ENCODE data around the gene CUBN.

Gene CUBN

DNA sequence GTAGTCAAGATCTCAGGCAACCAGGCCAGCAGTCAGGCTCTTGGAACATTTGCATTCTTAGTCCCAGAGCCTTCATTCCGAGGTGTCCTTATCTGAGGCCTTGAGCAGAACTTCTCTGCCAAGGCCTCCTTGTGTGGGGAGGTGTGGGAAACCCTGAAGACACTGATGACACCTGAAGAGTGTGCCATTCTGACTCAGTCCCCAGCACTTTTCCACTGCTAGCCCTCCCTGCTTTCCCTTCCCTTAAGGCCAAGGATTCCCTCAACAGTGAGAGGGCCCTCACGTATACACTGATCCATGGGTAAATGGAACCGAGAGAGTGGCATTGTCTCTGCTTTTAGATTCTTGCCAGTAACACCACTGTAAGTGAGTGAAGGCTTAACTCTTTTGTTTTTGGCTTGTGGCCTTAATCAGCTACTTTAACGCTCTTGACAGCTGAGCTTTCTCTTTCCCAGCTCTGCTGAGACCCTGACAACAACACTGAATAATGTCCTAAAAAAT, 41.6 kb upstream of the CUBN start:
- no peak for TF ChIP-seq ZFX (IDR thresholded peaks at IDR 0.05; ENCODE audit: borderline replicate concordance)
- TF ChIP-seq, protein P1, sequence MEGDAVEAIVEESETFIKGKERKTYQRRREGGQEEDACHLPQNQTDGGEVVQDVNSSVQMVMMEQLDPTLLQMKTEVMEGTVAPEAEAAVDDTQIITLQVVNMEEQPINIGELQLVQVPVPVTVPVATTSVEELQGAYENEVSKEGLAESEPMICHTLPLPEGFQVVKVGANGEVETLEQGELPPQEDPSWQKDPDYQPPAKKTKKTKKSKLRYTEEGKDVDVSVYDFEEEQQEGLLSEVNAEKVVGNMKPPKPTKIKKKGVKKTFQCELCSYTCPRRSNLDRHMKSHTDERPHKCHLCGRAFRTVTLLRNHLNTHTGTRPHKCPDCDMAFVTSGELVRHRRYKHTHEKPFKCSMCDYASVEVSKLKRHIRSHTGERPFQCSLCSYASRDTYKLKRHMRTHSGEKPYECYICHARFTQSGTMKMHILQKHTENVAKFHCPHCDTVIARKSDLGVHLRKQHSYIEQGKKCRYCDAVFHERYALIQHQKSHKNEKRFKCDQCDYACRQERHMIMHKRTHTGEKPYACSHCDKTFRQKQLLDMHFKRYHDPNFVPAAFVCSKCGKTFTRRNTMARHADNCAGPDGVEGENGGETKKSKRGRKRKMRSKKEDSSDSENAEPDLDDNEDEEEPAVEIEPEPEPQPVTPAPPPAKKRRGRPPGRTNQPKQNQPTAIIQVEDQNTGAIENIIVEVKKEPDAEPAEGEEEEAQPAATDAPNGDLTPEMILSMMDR (IDR thresholded peaks at IDR 0.05), result no peak
- no peak overlapping the region for H3K27ac ChIP-seq

DNA sequence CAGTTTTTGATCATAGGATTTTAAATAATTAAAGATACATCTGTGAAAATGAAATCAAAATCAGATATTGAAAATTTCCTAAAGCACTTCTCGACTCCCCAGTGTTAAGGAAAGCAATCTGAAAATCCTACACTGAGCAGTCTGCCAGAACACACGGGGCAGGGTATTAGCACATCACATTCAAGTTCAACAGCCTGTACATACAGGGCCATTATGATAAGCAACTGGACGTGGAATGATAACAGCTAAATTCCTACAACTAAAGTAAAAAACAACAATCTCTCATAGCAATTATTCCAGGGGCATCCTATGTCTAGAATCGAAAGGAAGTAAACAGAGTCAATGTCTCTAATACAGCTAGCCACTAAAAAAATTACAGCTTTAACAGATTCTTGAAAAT, 40.2 kb upstream of the CUBN start:
- no peak overlapping the region for H3K27ac ChIP-seq
- TF ChIP-seq ZFX (IDR thresholded peaks at IDR 0.05; ENCODE audit: borderline replicate concordance), result no peak
- TF ChIP-seq, protein P1 (IDR thresholded peaks at IDR 0.05), result no peak

DNA sequence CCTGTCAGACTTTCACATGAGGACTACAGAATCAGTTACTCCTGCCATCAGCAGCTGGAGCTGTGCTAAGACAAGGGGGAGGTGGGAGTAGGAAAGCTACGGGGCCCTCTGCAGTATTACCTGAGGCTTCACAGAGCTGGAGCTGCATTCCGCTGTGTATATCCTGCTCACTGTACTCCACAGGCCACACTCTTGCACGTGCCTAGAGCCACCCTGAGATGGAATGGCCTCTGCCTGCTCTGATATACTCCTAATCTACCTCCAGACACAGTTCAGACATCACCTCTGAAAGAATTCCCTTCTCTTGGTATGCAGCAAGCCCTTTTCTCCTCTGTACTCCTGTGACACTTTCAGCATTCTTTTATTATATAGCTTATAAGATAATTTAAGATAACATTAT, 37.1 kb upstream of the CUBN start:
- TF ChIP-seq ZFX (IDR thresholded peaks at IDR 0.05; ENCODE audit: borderline replicate concordance), result no peak
- TF ChIP-seq, protein P1 (IDR thresholded peaks at IDR 0.05), result no peak
- H3K27ac ChIP-seq, result no peak overlapping the region

DNA sequence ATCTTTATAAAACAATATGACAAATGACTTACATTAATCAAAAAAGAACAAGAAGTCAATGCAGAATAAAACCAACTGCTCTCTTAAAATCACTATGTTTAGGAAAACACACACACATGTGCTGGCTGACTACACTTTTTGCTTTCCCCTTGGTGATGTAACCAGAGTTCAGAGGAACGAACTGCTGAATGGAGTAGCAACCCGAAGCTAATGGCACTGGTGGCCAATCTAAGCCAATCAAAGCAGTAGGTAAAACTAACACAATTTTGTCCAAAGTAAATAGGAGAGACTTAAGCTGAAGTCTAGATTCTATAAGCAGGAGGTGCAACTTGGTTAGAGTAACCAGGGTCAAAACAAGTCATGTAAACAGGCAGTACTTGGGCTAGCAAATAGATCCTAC, 33.2 kb upstream of the CUBN start:
- peak overlapping the region; percentile 22 for H3K27ac ChIP-seq
- TF ChIP-seq ZFX (IDR thresholded peaks at IDR 0.05; ENCODE audit: borderline replicate concordance), result no peak
- TF ChIP-seq, protein P1 (IDR thresholded peaks at IDR 0.05), result no peak

DNA sequence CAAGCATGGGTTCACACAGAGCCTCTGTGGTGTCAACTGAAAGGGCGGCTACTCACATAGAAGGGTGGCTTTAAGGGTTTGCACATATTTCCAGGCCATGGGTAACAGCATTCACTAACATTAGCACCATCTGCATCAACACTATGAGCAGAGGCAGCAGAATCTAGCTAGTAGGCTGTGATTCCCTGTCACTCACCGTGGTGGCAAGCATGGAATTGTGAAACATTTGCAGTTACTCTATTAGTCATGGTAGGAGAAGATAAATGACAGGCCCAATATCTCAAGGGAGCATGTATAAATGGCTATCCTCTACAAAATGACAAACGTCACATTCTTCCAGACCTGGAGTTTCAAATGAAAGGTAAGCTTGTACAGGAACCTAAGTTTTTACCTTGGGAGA, 32.2 kb upstream of the CUBN start:
- no peak overlapping the region for H3K27ac ChIP-seq
- TF ChIP-seq ZFX (IDR thresholded peaks at IDR 0.05; ENCODE audit: borderline replicate concordance), result no peak
- TF ChIP-seq, protein P1 (IDR thresholded peaks at IDR 0.05), result no peak

DNA sequence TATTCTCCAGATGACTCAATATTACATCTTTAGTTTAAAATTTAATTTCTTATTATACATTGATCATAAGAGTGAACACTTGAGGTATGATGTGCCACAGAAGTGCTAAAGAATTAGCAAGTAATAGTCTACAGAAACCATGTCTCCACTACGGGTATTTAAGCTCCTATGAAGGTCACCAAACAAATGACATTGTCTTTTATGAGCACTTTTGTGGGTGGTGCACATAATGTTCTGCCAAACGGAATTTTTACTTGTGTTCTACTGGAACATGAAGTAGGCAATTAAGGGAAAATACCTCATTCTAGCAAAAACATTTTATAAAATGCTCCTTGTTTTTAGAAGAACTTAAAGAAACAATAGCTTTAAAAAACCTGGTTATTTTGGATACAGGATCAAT, 27.4 kb upstream of the CUBN start:
- TF ChIP-seq ZFX (IDR thresholded peaks at IDR 0.05; ENCODE audit: borderline replicate concordance), result no peak
- TF ChIP-seq, protein P1 (IDR thresholded peaks at IDR 0.05), result no peak
- H3K27ac ChIP-seq, result no peak overlapping the region

DNA sequence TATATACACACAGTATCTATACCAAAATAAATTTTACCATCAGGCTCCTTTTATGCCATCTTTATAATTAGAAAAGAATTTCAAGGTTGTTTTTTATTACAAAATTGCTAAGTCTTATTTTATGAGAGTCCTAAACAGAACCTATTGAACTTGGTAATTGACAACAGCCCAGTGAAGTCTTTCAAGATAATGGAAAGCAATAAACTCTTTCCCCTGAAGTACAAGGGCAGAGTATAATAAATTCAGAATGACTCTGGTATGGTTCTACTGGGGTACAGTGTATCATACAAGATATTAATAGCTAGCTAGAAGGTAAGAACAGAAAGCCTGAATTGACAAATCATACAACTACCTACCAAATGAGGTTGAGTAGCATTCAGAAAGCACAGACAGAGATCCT, 26.2 kb upstream of the CUBN start:
- H3K27ac ChIP-seq, result no peak overlapping the region
- TF ChIP-seq ZFX (IDR thresholded peaks at IDR 0.05; ENCODE audit: borderline replicate concordance), result no peak
- TF ChIP-seq, protein P1 (IDR thresholded peaks at IDR 0.05), result no peak

Measured in 22Rv1 (cell line).